PC-3 (cell line): ENCODE measurements around the gene SMCO4. TPM values are rescaled to one million over a fixed set of nuclear protein-coding genes. Genes with fewer than 3 reads are reported as not detected.

Experiments used
- ATAC-seq: fragments of 200-7000 bp; cut with Tn5 transposase; 2 replicates; pipeline ENCODE4 v1.9.1; 2020; ENCODE audit warnings: mild to moderate bottlenecking, moderate library complexity
- BruUV-seq: library from RNA; stranded (reverse); fragments of 400-500 nt; replicated peaks from 2 replicates; lab custom pipeline; 2021; lab: Mats Ljungman, UMichigan
- CTCF ChIA-PET: fragments of 300-600 bp; sonication (Branson Sonifier 250); formaldehyde crosslinking; loops from one replicate; lab custom pipeline; 2022; ENCODE audit warnings: antibody characterized with exemption; lab: Charles Lee
- POLR2A ChIA-PET: fragments of 300-600 bp; sonication (Branson Sonifier 250); formaldehyde crosslinking; loops from one replicate; lab custom pipeline; 2022; ENCODE audit warnings: antibody characterized with exemption; ENCODE audit not compliant: unreplicated experiment; lab: Charles Lee
- DNase-seq: peaks from one replicate; pipeline ENCODE4 v3.0.0-alpha.2; 2015
- H2AFZ ChIP-seq: fragments of 300-600 bp; sonication (generic); 2 replicates; pipeline ENCODE4 v1.6.0; 2016; ENCODE audit warnings: antibody characterized with exemption, low read length
- H3F3A ChIP-seq: fragments of 300-600 bp; sonication (generic); one replicate; pipeline ENCODE4 v1.6.0; 2017; ENCODE audit warnings: antibody characterized with exemption, low read length, control low read depth, mild to moderate bottlenecking; ENCODE audit not compliant: unreplicated experiment
- H3K27ac ChIP-seq: fragments of 300-600 bp; sonication (generic); 2 replicates; pipeline ENCODE4 v1.5.1; 2016; ENCODE audit warnings: mild to moderate bottlenecking, low read length
- H3K27me3 ChIP-seq: fragments of 300-600 bp; sonication (generic); 2 replicates; pipeline ENCODE4 v1.6.1; 2016; ENCODE audit warnings: low read length, mixed read lengths
- H3K36me3 ChIP-seq: fragments of 300-600 bp; sonication (generic); 2 replicates; pipeline ENCODE4 v1.6.1; 2016; ENCODE audit warnings: low read depth, mixed run types, low read length, mixed read lengths
- H3K4me1 ChIP-seq: fragments of 300-600 bp; sonication (generic); 2 replicates; pipeline ENCODE4 v1.5.1; 2016; ENCODE audit warnings: low read length; ENCODE audit not compliant: insufficient read depth
- H3K4me2 ChIP-seq: fragments of 300-600 bp; sonication (generic); 2 replicates; pipeline ENCODE4 v1.6.0; 2016; ENCODE audit warnings: low read length
- H3K4me3 ChIP-seq: fragments of 300-600 bp; sonication (generic); 2 replicates; pipeline ENCODE4 v1.5.1; 2016; ENCODE audit warnings: mild to moderate bottlenecking, low read length, mixed read lengths
- H3K79me2 ChIP-seq: fragments of 300-600 bp; sonication (generic); 2 replicates; pipeline ENCODE4 v1.6.1; 2017; ENCODE audit warnings: low read length, mixed read lengths
- H3K9ac ChIP-seq: fragments of 300-600 bp; sonication (generic); 2 replicates; pipeline ENCODE4 v1.6.0; 2016; ENCODE audit warnings: mild to moderate bottlenecking, low read length
- H3K9me2 ChIP-seq: fragments of 300-600 bp; sonication (generic); replicated peaks from 2 replicates; pipeline ENCODE4 v1.6.1; 2016; ENCODE audit warnings: mixed run types, low read length, mixed read lengths
- H3K9me3 ChIP-seq: fragments of 300-600 bp; sonication (generic); 2 replicates; pipeline ENCODE4 v1.6.1; 2016; ENCODE audit warnings: low read length, mixed read lengths
- H4K20me1 ChIP-seq: fragments of 300-600 bp; sonication (generic); 2 replicates; pipeline ENCODE4 v1.6.1; 2016; ENCODE audit warnings: low read length, mixed read lengths
- EZH2 ChIP-seq: fragments of 300-600 bp; sonication (generic); IDR thresholded peaks from one replicate; pipeline ENCODE4 v1.6.1; 2017; ENCODE audit warnings: antibody characterized with exemption, mild to moderate bottlenecking, low read length; ENCODE audit not compliant: unreplicated experiment
- EZH2phosphoT487 ChIP-seq: fragments of 300-600 bp; sonication (generic); IDR thresholded peaks from 2 replicates; pipeline ENCODE4 v1.6.1; 2018; ENCODE audit warnings: mild to moderate bottlenecking, antibody characterized with exemption, low read length, borderline replicate concordance
- intact Hi-C: fragments of 100-400 bp; cut with micrococcal nuclease; formaldehyde crosslinking; loops from 2 replicates; pipeline ENCODE4 v1.9.0; 2023
- total RNA-seq: library from RNA; depleted of rRNA; stranded (reverse); fragments of >200 nt; gene quantifications from 2 replicates; pipeline ENCODE4 v1.2.3, GENCODE V29; 2014
- TF ChIP-seq, protein P1 (sequence below): fragments of 300-600 bp; sonication (generic); conservative IDR thresholded peaks from 2 replicates; pipeline ENCODE4 v1.5.1; 2017; ENCODE audit warnings: antibody characterized with exemption, low read depth, mild to moderate bottlenecking, low read length

SMCO4 gene
- total RNA-seq, 1 experiment from 2014 or later = 23.0 TPM

DNA sequence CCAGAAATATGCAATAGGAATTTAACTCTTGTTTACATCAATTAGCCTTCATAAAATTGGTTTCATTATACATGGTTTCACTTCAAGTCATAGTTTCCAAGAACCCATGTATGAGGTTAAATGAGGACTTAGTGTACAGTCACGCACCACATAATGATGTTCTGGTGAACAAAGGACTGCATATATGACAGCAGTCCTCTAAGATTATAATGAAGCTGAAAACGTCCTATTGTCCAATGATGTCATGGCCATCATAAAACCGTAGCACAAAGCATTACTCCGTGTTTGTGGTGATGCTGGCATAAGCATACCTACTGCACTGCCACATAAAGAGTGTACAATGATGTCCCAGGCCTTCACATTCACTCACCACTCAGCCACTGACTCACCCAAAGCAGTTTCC is 31.1 kb downstream of the SMCO4 start:
- no TSS peak for BruUV-seq
- no peaks in the 10 kb centered on the region for H3K27me3 ChIP-seq
- DNase-seq (no peak), ATAC-seq (no peak)
- H3K9ac ChIP-seq = no peak overlapping the region
- ChIA-PET CTCF (no interaction called here), POLR2A (no interaction called here)
- no peak overlapping the region for H2AFZ ChIP-seq
- H3K4me3 ChIP-seq = no peak overlapping the region
- H3K9me3 ChIP-seq = no peaks in the 10 kb centered on the region
- no peak overlapping the region for H3K27ac ChIP-seq
- H3K79me2 ChIP-seq = no peaks in the 10 kb centered on the region
- TF ChIP-seq EZH2 = no peak
- intact Hi-C loops = no loop called here
- H3F3A ChIP-seq = no peaks in the 10 kb centered on the region
- H4K20me1 ChIP-seq = no peaks in the 10 kb centered on the region
- no peak overlapping the region for H3K4me2 ChIP-seq
- H3K9me2 ChIP-seq = no peaks in the 10 kb centered on the region
- H3K36me3 ChIP-seq = no peaks in the 10 kb centered on the region
- H3K4me1 ChIP-seq = no peaks in the 10 kb centered on the region

DNA sequence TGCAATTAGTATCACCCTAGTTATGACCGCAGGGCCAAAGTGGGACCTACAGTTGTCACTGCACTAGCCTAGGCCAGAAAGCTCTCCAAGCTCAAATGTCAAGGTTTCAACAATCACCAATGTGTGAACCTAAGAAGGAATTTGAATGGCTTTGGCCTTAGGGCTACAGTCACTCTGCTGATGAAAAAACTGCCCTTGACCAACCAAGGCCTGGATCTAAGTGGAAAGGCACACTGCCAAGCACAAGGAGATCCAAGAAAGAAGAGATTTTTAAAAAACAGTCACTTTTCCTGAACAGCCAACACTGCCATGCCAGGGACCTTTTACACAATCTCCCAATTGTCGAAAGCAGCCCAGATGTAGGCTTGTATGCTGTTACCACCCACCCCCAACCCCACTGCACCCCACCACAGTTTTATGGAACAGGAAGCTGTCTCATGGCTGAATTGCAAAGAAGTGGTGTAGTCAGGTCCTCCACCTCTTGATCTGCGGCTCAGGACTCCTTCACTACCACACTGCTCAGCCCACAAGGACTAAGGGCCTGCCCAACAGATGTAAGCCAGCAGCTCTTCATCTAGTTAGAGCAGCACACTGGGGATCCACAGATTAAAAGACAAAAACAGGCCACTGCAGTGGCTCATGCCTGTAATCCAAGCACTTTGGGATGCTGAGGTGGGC is 32.9 kb downstream of the SMCO4 start:
- no TSS peak for BruUV-seq
- CTCF ChIA-PET = no interaction called here
- no peak for TF ChIP-seq EZH2phosphoT487
- TF ChIP-seq EZH2 = no peak
- TF ChIP-seq, protein P1, sequence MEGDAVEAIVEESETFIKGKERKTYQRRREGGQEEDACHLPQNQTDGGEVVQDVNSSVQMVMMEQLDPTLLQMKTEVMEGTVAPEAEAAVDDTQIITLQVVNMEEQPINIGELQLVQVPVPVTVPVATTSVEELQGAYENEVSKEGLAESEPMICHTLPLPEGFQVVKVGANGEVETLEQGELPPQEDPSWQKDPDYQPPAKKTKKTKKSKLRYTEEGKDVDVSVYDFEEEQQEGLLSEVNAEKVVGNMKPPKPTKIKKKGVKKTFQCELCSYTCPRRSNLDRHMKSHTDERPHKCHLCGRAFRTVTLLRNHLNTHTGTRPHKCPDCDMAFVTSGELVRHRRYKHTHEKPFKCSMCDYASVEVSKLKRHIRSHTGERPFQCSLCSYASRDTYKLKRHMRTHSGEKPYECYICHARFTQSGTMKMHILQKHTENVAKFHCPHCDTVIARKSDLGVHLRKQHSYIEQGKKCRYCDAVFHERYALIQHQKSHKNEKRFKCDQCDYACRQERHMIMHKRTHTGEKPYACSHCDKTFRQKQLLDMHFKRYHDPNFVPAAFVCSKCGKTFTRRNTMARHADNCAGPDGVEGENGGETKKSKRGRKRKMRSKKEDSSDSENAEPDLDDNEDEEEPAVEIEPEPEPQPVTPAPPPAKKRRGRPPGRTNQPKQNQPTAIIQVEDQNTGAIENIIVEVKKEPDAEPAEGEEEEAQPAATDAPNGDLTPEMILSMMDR = no peak

DNA sequence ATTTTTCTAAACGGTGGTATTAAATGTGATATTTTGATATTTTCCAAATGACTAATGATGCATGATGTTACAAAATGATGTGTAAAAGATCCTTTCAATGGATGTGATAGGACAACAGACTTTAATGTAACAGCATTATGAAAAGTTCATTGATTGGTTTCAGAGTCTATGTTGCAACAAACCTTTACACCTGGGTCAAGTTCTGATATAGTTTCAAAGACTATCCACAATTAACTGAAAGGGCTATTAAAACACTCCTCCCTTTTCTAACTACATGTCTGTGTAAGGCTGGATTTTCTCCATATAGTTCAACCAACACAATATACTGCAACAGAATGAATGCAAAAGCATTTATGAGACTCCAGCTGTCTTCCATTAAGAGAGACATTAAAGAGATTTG is 35.7 kb downstream of the SMCO4 start:
- H3K9ac ChIP-seq = no peak overlapping the region
- no peak for DNase-seq
- no peak overlapping the region for H2AFZ ChIP-seq
- no TSS peak for BruUV-seq
- ATAC-seq = no peak
- no peaks in the 10 kb centered on the region for H4K20me1 ChIP-seq
- H3K36me3 ChIP-seq = no peaks in the 10 kb centered on the region
- H3K9me3 ChIP-seq = no peaks in the 10 kb centered on the region
- H3K4me1 ChIP-seq = peaks cover 9% of the 10 kb centered on the region
- no peaks in the 10 kb centered on the region for H3F3A ChIP-seq
- no peak overlapping the region for H3K4me3 ChIP-seq
- POLR2A ChIA-PET = no interaction called here
- H3K27ac ChIP-seq = no peak overlapping the region
- TF ChIP-seq EZH2phosphoT487 (no peak), EZH2 (no peak)
- TF ChIP-seq, protein P1 = no peak
- H3K79me2 ChIP-seq = no peaks in the 10 kb centered on the region
- CTCF ChIA-PET = no interaction called here
- intact Hi-C loops = no loop called here
- H3K4me2 ChIP-seq = no peak overlapping the region
- no peaks in the 10 kb centered on the region for H3K27me3 ChIP-seq
- no peaks in the 10 kb centered on the region for H3K9me2 ChIP-seq

More for the DNA sequence above, 32.9 kb downstream of the SMCO4 start:
- H3F3A ChIP-seq = no peaks in the 10 kb centered on the region
- no peak overlapping the region for H3K27ac ChIP-seq
- no peaks in the 10 kb centered on the region for H3K9me3 ChIP-seq
- DNase-seq = no peak
- H3K9ac ChIP-seq = no peak overlapping the region
- ATAC-seq = no peak
- no peaks in the 10 kb centered on the region for H3K4me1 ChIP-seq
- intact Hi-C loops = no loop called here
- no peaks in the 10 kb centered on the region for H3K36me3 ChIP-seq
- no peaks in the 10 kb centered on the region for H3K79me2 ChIP-seq
- H3K4me3 ChIP-seq = no peak overlapping the region
- no peak overlapping the region for H3K4me2 ChIP-seq
- H3K27me3 ChIP-seq = no peaks in the 10 kb centered on the region
- no peaks in the 10 kb centered on the region for H4K20me1 ChIP-seq
- POLR2A ChIA-PET = no interaction called here
- no peaks in the 10 kb centered on the region for H3K9me2 ChIP-seq
- no peak overlapping the region for H2AFZ ChIP-seq
